ENCODE results near the gene TMEM259. TPM values are rescaled to one million over a fixed set of nuclear protein-coding genes. Genes with fewer than 3 reads are reported as not detected.

The TMEM259 gene
- polyA plus RNA-seq, 1 experiment: 111 TPM

DNA sequence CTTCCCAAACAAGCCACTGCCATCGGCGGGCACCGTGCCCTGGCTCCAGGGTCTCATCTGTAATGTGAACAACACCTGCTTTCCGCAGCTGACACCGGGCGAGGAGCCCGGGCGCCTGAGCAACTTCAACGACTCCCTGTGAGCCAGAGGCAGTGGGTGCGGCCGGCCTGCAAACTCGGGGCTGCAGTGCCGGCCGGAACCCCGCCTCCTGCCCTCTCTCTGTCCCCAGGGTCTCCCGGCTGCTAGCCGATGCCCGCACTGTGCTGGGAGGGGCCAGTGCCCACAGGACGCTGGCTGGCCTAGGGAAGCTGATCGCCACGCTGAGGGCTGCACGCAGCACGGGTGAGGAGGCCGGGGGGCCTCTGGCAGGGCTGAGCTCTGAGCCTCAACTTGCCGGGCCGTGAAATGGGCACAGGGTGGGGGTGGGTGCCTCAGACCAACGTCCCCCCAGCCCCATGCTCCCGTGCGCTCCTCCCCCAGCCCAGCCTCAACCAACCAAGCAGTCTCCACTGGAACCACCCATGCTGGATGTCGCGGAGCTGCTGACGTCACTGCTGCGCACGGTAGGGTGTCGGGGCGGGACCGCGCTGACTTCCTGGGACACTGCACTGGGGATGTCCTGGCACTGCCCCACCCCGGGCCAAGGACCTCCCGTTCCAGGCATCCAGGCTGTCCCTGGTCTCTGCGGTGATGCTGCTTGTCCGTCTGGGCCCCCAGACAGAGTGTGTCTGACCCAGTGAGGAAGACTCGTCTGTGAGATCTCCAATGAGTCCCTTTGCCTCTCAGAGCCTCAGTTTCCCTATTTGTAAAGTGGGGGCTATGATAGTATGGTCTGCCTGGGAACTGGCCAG lies 21.1 kb upstream of the TMEM259 start:
- no peaks in the 10 kb centered on the region for H3K27me3 ChIP-seq (ENCODE audit: control insufficient read depth, insufficient read depth, low read length)
- CTCF ChIA-PET: interaction anchor here (1.1 to 1.4 kb wide), 2 partner anchors 23 to 199 kb away, joined by 3 to 4 read pairs; no protein-coding TSS in a partner anchor
- H3K36me3 ChIP-seq (ENCODE audit: control insufficient read depth, insufficient read depth, low read length): peaks cover 12% of the 10 kb centered on the region
- TF ChIP-seq, protein P1, sequence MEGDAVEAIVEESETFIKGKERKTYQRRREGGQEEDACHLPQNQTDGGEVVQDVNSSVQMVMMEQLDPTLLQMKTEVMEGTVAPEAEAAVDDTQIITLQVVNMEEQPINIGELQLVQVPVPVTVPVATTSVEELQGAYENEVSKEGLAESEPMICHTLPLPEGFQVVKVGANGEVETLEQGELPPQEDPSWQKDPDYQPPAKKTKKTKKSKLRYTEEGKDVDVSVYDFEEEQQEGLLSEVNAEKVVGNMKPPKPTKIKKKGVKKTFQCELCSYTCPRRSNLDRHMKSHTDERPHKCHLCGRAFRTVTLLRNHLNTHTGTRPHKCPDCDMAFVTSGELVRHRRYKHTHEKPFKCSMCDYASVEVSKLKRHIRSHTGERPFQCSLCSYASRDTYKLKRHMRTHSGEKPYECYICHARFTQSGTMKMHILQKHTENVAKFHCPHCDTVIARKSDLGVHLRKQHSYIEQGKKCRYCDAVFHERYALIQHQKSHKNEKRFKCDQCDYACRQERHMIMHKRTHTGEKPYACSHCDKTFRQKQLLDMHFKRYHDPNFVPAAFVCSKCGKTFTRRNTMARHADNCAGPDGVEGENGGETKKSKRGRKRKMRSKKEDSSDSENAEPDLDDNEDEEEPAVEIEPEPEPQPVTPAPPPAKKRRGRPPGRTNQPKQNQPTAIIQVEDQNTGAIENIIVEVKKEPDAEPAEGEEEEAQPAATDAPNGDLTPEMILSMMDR (IDR thresholded peaks at IDR 0.05; ENCODE audit: insufficient read depth, low read depth, low read length): no peak
- POLR2A ChIA-PET: interaction anchor here (0.5 kb wide), 1 partner anchor 974 kb away, joined by 6 read pairs; no protein-coding TSS in a partner anchor
- H3K4me3 ChIP-seq (ENCODE audit: low read depth, low read length): no peak overlapping the region
- no peak for DNase-seq (ENCODE audit: low read depth)

DNA sequence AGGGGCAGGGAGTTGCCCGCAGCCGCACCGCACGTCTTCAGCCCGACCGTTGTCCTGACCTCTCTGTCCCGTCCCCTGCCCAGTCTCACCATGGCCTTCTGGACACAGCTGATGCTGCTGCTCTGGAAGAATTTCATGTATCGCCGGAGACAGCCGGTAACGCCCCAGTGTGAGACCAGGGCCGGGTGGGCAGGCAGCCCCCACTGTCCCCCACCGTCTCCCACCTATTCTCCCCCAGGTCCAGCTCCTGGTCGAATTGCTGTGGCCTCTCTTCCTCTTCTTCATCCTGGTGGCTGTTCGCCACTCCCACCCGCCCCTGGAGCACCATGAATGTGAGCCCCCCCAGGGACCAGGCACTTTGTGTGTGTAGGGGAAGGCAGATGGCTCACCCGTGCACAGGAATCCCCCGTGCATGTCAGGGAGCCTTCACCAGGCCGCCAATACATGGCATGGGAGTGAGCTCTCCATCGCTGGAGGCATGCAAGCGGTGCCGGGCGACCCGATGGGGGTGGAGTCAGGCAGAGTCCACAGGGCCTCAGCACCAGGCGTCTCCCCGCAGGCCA lies 20.4 kb upstream of the TMEM259 start:
- Histone ChIP-seq H3K4me3 (ENCODE audit: low read depth, low read length) (peak overlapping the region; percentile 37), H3K27me3 (ENCODE audit: control insufficient read depth, insufficient read depth, low read length) (no peaks in the 10 kb centered on the region), H3K36me3 (ENCODE audit: control insufficient read depth, insufficient read depth, low read length) (peaks cover 15% of the 10 kb centered on the region)
- TF ChIP-seq, protein P1 (IDR thresholded peaks at IDR 0.05; ENCODE audit: insufficient read depth, low read depth, low read length): no peak
- DNase-seq (ENCODE audit: low read depth): no peak
- ChIA-PET POLR2A (no interaction called here), CTCF (interaction anchor here (1.1 to 2.1 kb wide), 4 partner anchors 24 to 72 kb away, joined by 3 to 7 read pairs (median 4); no protein-coding TSS in a partner anchor)

DNA sequence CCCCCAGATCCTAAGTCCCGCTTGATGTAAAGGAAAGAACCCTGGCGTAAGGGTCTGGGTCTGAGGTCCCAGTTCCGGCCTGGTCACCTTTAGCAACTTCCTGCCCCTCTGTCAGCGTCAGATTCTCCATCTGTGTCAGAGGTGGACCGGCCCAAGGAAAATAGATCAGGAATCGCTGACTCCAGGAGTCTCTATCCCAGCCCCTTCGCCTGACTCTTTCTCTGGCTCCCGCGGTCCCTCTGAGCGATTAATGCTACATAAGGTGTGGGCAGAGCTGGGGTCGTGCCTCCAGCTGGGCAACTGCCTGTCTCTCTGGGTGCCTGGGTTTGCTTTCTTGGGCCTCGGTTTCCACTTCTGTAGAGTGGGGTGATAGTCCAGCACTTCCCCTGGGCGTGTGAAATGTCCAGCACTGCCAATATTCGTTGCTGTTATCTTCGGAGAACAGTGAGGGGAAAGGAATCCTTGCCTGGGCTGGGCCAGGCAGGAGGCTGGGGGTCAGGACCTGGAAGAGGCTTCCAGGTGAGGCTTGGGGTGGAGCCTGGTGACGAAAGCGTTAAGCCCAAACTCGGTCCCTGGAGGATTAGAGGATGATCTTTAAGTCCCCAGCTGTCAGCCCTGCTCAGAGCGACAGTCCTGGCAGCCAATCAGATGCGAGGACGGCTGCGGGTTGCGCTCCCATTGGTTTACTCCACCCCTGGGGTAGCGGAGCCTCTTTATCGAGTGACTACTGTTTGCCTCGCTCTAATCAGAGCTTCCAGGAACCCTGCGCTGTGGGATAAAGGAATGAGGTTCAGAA lies 19.8 kb upstream of the TMEM259 start:
- peak; percentile 63 for DNase-seq (ENCODE audit: low read depth)
- peaks cover 20% of the 10 kb centered on the region for H3K36me3 ChIP-seq (ENCODE audit: control insufficient read depth, insufficient read depth, low read length)
- CTCF ChIA-PET: interaction anchor here (1.1 to 2.1 kb wide), 4 partner anchors 15 to 73 kb away, joined by 3 to 7 read pairs (median 4); partner anchors contain the start of gene CNN2
- H3K27me3 ChIP-seq (ENCODE audit: control insufficient read depth, insufficient read depth, low read length): no peaks in the 10 kb centered on the region
- POLR2A ChIA-PET: interaction anchor here (1.1 kb wide), 2 partner anchors 14 to 63 kb away, joined by 3 to 8 read pairs; partner anchors contain the start of genes CNN2 and GPX4
- peak overlapping the region; percentile 37 for H3K4me3 ChIP-seq (ENCODE audit: low read depth, low read length)
- TF ChIP-seq, protein P1 (IDR thresholded peaks at IDR 0.05; ENCODE audit: insufficient read depth, low read depth, low read length): no peak

DNA sequence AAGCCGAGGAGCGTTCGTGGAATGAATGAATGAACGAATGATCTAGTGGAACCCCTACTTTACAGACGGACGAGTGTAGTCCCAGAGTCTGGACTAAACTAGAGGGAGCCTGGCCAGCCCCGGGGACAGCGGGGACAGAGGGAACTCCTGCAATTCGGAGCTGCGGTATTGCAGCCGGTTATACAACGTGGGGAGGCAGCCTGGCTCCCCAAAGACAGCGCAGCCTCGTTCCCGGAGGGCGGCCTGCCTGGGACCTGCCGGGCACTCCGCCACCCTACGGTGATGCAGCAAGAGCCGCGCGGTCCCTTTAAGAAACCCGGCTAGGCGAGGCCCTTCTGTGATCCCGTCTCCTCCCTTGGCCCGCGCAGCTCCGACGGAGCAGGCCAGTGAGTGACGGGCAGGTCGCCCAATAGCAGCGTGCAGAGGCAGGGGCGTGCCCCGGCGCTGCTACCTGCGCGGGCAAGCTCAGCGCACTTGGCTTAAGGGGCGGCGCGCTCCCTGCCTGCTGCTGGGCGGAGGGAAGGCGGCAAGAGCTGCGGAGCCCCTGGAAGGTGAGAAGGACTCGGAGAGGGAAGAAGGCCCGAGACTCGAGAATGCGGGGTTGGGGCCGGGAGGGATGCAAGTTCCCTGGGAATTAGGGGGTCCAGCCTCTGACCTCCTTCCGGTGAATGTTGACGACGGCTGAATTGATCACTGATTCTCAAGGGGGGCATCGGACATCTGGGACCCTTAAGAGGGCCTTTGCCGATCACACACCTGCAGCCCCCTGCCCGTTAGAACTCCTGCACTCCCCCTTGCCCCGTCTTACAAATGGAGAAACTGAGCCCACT lies 18.9 kb upstream of the TMEM259 start, which contains the start of gene ABCA7:
ABCA7 (plus strand) TSS at position 462 of the 830 bp plus-strand sequence. CDS start 1,255 bp downstream, outside the sequence.
- TF ChIP-seq, protein P1 (IDR thresholded peaks at IDR 0.05; ENCODE audit: insufficient read depth, low read depth, low read length): no peak
- DNase-seq (ENCODE audit: low read depth): peak; percentile 79
- Histone ChIP-seq H3K4me3 (ENCODE audit: low read depth, low read length) (peak within 1 kb of the TSS; percentile 33), H3K27me3 (ENCODE audit: control insufficient read depth, insufficient read depth, low read length) (no peaks in the 10 kb centered on the region), H3K36me3 (ENCODE audit: control insufficient read depth, insufficient read depth, low read length) (peaks cover 23% of the 10 kb centered on the region)
- CTCF ChIA-PET: interaction anchor here (1.0 to 2.1 kb wide), 3 partner anchors 14 to 151 kb away, joined by 3 to 7 read pairs (median 5); partner anchors contain the start of gene CNN2
- POLR2A ChIA-PET: interaction anchor here (1.1 kb wide), 2 partner anchors 13 to 64 kb away, joined by 3 to 8 read pairs; partner anchors contain the start of genes CNN2 and GPX4

Measured in BJ (cell line).